Measurements from ENCODE around the gene VAMP1. TPM values are rescaled to one million over a fixed set of nuclear protein-coding genes. Genes with fewer than 3 reads are reported as not detected.

VAMP1 gene
- total and polyA plus RNA-seq, 2 of the 13 experiments (the other 11 are each of a cell fraction or from before 2014, with no cell fraction given): 2.5 to 7.4 TPM

- intact Hi-C loops (cut with micrococcal nuclease; ENCODE audit: unreplicated experiment) (no loop called here), in situ Hi-C loops (cut with HindIII; ENCODE audit: extremely low pct_ligation_motif_present, low pct_unique_long_range_greater_than_20kb) (no loop called here)
- peak; percentile 51; the same call in 1 of the 2 replicates for TF ChIP-seq ZNF460 (CRISPR knock-in tag; IDR thresholded peaks at IDR 0.05; ENCODE audit: borderline replicate concordance)
- peak; percentile 38; the same call in 1 of the 2 replicates for TF ChIP-seq CEBPB (IDR thresholded peaks at IDR 0.05; ENCODE audit: borderline replicate concordance, low read depth, low read length)
- TF ChIP-seq CEBPG (CRISPR knock-in tag; IDR thresholded peaks at IDR 0.05): 0 out of 2 replicates have a peak, but pooled peaks have one; percentile 29
- TF ChIP-seq ATF7 (IDR thresholded peaks at IDR 0.05): peak; percentile 45; the same call in 1 of the 2 replicates
- no peak for TF ChIP-seq ATF7 (CRISPR knock-in tag; IDR thresholded peaks at IDR 0.05)
- no peak for TF ChIP-seq ZNF737 (CRISPR knock-in tag; IDR thresholded peaks at IDR 0.05; ENCODE audit: borderline replicate concordance)
- H3K27ac ChIP-seq (ENCODE audit: extremely low read length, insufficient read depth, low read length): no peak overlapping the region
- H3K4me2 ChIP-seq (ENCODE audit: low read depth, low read length): no peak overlapping the region
- no peaks in the 10 kb centered on the region for H3K79me2 ChIP-seq (ENCODE audit: insufficient read depth, low read length)
- H3K27me3 ChIP-seq (ENCODE audit: control insufficient read depth in 1 of 2, insufficient read depth in 2 of 2, low read length in 2 of 2): no peaks in the 10 kb centered on the region; a peak in 1 of 5 replicates
- DNase-seq (ENCODE audit: low spot score) (no peak), FAIRE-seq (no peak), ATAC-seq (no peak)
- H4K20me1 ChIP-seq (ENCODE audit: insufficient read depth, low read length): no peaks in the 10 kb centered on the region
- no peak overlapping the region for H2AFZ ChIP-seq (ENCODE audit: low read length)
- peaks cover 33% of the 10 kb centered on the region for H3K4me1 ChIP-seq (ENCODE audit: insufficient read depth, low read length)
- BruUV-seq (replicated peaks): no TSS peak
- H3K9me3 ChIP-seq (ENCODE audit: low read length): no peaks in the 10 kb centered on the region
- 63% methylated on average over 9 of the region's 9 CpGs for WGBS (ENCODE audit: low lambda C conversion rate)
- no peaks in the 10 kb centered on the region for H3K36me3 ChIP-seq (replicated peaks in 1 of 2; ENCODE audit: control insufficient read depth in 1 of 2, insufficient read depth in 2 of 2, low read length in 2 of 2)
- ChIA-PET CTCF (ENCODE audit: low intra/inter-chr PET ratio, low total read pairs) (no interaction called here), POLR2A (interaction anchor here (1.7 to 1.8 kb wide), 2 partner anchors 9 to 28 kb away, joined by 6 to 7 read pairs; partner anchors contain the start of genes TAPBPL and VAMP1)
- no peak overlapping the region for H3K9ac ChIP-seq (ENCODE audit: insufficient read depth, low read depth, low read length)
- H3K4me3 ChIP-seq (replicated peaks in 1 of 3; ENCODE audit: insufficient read depth in 1 of 3, low read depth in 2 of 3, low read length in 3 of 3): no peak overlapping the region
Measured at GRCh38 chr12:6442836-6443235, 27.6 kb downstream of the VAMP1 start.

DNA sequence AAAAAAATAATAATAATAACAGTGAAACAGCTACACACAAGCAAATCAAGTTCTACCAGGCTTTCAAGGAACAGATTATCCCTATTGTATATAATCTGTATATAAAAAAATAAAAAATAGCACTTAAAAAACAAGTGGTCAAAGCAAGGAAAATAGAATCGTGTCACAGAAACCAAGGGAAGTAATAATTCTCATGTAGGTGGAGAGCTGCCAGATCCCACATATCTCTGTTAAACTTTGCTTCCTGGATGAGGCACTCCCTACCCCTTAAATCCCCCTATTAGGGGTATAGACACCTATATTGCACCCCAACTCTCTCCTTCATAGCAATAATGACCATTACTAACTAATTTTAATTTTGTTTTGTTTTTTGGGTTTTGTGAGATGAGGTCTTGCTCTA lies 30.1 kb downstream of the VAMP1 start:
- in situ Hi-C loops (cut with HindIII; ENCODE audit: extremely low pct_ligation_motif_present, low pct_unique_long_range_greater_than_20kb): no loop called here
- ATAC-seq (no peak), FAIRE-seq (no peak), DNase-seq (ENCODE audit: low spot score) (no peak)
- no TSS peak for BruUV-seq (replicated peaks)
- Histone ChIP-seq H3K27ac (ENCODE audit: extremely low read length, insufficient read depth, low read length) (no peak overlapping the region), H3K4me2 (ENCODE audit: low read depth, low read length) (no peak overlapping the region), H3K4me3 (replicated peaks in 1 of 3; ENCODE audit: insufficient read depth in 1 of 3, low read depth in 2 of 3, low read length in 3 of 3) (no peak overlapping the region), H3K9ac (ENCODE audit: insufficient read depth, low read depth, low read length) (no peak overlapping the region), H3K4me1 (ENCODE audit: insufficient read depth, low read length) (peaks cover 15% of the 10 kb centered on the region), H4K20me1 (ENCODE audit: insufficient read depth, low read length) (no peaks in the 10 kb centered on the region), H3K79me2 (ENCODE audit: insufficient read depth, low read length) (no peaks in the 10 kb centered on the region), H3K9me3 (ENCODE audit: low read length) (no peaks in the 10 kb centered on the region), H2AFZ (ENCODE audit: low read length) (no peak overlapping the region), H3K27me3 (ENCODE audit: control insufficient read depth in 1 of 2, insufficient read depth in 2 of 2, low read length in 2 of 2) (no peaks in the 10 kb centered on the region; a peak in 2 of 5 replicates), H3K36me3 (replicated peaks in 1 of 2; ENCODE audit: control insufficient read depth in 1 of 2, insufficient read depth in 2 of 2, low read length in 2 of 2) (no peaks in the 10 kb centered on the region)
- TF ChIP-seq ZMYM3 (CRISPR knock-in tag; IDR thresholded peaks at IDR 0.05) (no peak), MXD4 (CRISPR knock-in tag; IDR thresholded peaks at IDR 0.05) (no peak), ZNF768 (CRISPR knock-in tag; IDR thresholded peaks at IDR 0.05) (no peak), TOPORS (CRISPR knock-in tag; IDR thresholded peaks at IDR 0.05) (no peak), ZNF616 (CRISPR knock-in tag; IDR thresholded peaks at IDR 0.05; ENCODE audit: low read depth) (no peak), MBNL3 (CRISPR knock-in tag; conservative IDR thresholded peaks at IDR 0.05) (no peak), POGZ (CRISPR knock-in tag; IDR thresholded peaks at IDR 0.05) (no peak), CBFB (CRISPR knock-in tag; IDR thresholded peaks at IDR 0.05) (no peak), SETDB1 (CRISPR knock-in tag; IDR thresholded peaks at IDR 0.05; ENCODE audit: borderline replicate concordance) (no peak)
- WGBS (ENCODE audit: low lambda C conversion rate): 34% methylated on average over 1 of the region's 1 CpG
- intact Hi-C loops (cut with micrococcal nuclease; ENCODE audit: unreplicated experiment): no loop called here
- CTCF ChIA-PET (ENCODE audit: low intra/inter-chr PET ratio, low total read pairs): no interaction called here
- POLR2A ChIA-PET: interaction anchor here (1.7 to 2.0 kb wide), 3 partner anchors 11 to 94 kb away, joined by 4 to 13 read pairs (median 6); partner anchors contain the start of genes GAPDH, LTBR and TAPBPL
